Natural killer cell (primary cell): Measurements from ENCODE around the gene ZNF837. TPM values are rescaled to one million over a fixed set of nuclear protein-coding genes. Genes with fewer than 3 reads are reported as not detected.

Experiments
- ATAC-seq, 3 donors: fragments of 150-1000 bp in 2 of 3; fragments of 200-7000 bp in 1 of 3; cut with Tn5 transposase; 1 replicate in 1 of 3; 2 replicates in 2 of 3; pipeline ENCODE4 v1.10.0; 2021; ENCODE audit warnings: mild to moderate bottlenecking in 2 of 3, moderate library complexity in 2 of 3
- DNase-seq, 2 donors: peaks; one replicate each; pipeline versions ENCODE4 v3.0.0 to v3.0.0-alpha.2; 2013 to 2021; ENCODE audit warnings: mixed read lengths in 1 of 2
- H3K27ac ChIP-seq: one replicate; pipeline ENCODE4 v1.5.1; 2013; ENCODE audit warnings: mild to moderate bottlenecking, low read length
- H3K27me3 ChIP-seq: one replicate; pipeline ENCODE4 v1.6.1; 2013; ENCODE audit warnings: low read length; ENCODE audit not compliant: control insufficient read depth, insufficient read depth
- H3K36me3 ChIP-seq: one replicate; pipeline ENCODE4 v1.6.1; 2013; ENCODE audit warnings: low read length; ENCODE audit not compliant: control insufficient read depth, insufficient read depth
- H3K4me1 ChIP-seq: one replicate; pipeline ENCODE4 v1.6.1; 2013; ENCODE audit warnings: low read length; ENCODE audit not compliant: control insufficient read depth, insufficient read depth
- H3K4me3 ChIP-seq: one replicate; pipeline ENCODE4 v1.5.1; 2013; ENCODE audit warnings: low read length
- H3K9me3 ChIP-seq: one replicate; pipeline ENCODE4 v1.6.1; 2013; ENCODE audit warnings: low read length; ENCODE audit not compliant: control insufficient read depth, insufficient read depth
- H3K27ac Mint-ChIP-seq, 2 donors: one replicate each; pipeline ENCODE4 v1.8.0; 2022; ENCODE audit warnings: mild to moderate bottlenecking in 2 of 2, mixed read lengths in 2 of 2, moderate library complexity in 1 of 2
- H3K27me3 Mint-ChIP-seq, 2 donors: one replicate each; pipeline ENCODE4 v1.8.0; 2022; ENCODE audit warnings: low read depth in 2 of 2, mixed read lengths in 2 of 2
- H3K36me3 Mint-ChIP-seq: one replicate; pipeline ENCODE4 v1.8.0; 2022; ENCODE audit warnings: mixed read lengths
- H3K4me1 Mint-ChIP-seq, 2 donors: one replicate each; pipeline ENCODE4 v1.8.0; 2022; ENCODE audit warnings: mixed read lengths in 2 of 2
- H3K4me3 Mint-ChIP-seq: one replicate; pipeline ENCODE4 v1.8.0; 2022; ENCODE audit warnings: mild to moderate bottlenecking, moderate library complexity, mixed read lengths
- H3K9me3 Mint-ChIP-seq, 2 donors: one replicate each; pipeline ENCODE4 v1.8.0; 2022; ENCODE audit warnings: mixed read lengths in 2 of 2
- WGBS: methylation state at CpG from one replicate; pipeline ENCODE4 v1.1.7; 2013; ENCODE audit warnings: missing lambda C conversion rate; ENCODE audit not compliant: insufficient coverage; 5-methylcytosine and 5-hydroxymethylcytosine counted together
- intact Hi-C: fragments of 100-400 bp; cut with micrococcal nuclease; formaldehyde crosslinking; loops from one replicate; pipeline ENCODE4 v1.14.2; 2022
- total RNA-seq, 4 donors: library from RNA; stranded (reverse); fragments of 120-200 nt in 1 of 4; gene quantifications; one replicate each; pipeline versions ENCODE4 v1.2.3 to v1.2.4, GENCODE V29; 2013 to 2022
- TF ChIP-seq, protein P1 (sequence below): fragments of 200-600 bp; IDR thresholded peaks from one replicate; pipeline ENCODE4 v1.8.0; 2022; ENCODE audit warnings: antibody characterized with exemption

ZNF837 gene
- total RNA-seq, 3 donors from 2014 or later (not counting 1 experiment from before 2014, with no cell fraction given) = 0.63 to 1.4 (median 1.3) TPM

DNA sequence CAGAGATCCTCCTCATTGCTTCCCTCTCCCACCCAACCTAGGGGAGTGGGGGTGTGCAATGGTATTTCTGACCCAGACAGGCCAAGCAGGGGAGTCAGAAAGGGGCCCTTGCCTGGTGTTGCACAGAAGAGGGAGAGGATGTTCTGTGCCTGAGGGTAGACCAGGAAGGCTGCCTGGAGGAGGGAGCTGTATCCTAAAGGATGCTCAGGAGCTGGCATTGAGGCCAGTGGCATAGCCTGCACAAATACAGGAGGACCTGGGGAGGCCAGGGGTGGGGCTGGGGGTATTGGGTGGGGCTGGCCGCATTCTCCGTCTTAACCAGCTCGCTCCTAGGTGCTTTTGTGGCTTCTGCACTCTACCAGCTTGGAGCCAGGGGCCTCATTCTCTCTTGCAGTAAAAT is 19.1 kb upstream of the ZNF837 start:
- Mint-ChIP-seq H3K36me3 (no peaks in the 10 kb centered on the region), H3K27me3 (peaks cover 0 to 23% of the 10 kb centered on the region in 2 donors), H3K4me3 (peak overlapping the region; percentile 31), H3K27ac (no peak overlapping the region), H3K4me1 (peaks cover 14 to 15% of the 10 kb centered on the region in 2 donors), H3K9me3 (no peaks in the 10 kb centered on the region)
- H3K4me1 ChIP-seq = peaks cover 21% of the 10 kb centered on the region
- ATAC-seq (no peak), DNase-seq (no peak)
- TF ChIP-seq, protein P1, sequence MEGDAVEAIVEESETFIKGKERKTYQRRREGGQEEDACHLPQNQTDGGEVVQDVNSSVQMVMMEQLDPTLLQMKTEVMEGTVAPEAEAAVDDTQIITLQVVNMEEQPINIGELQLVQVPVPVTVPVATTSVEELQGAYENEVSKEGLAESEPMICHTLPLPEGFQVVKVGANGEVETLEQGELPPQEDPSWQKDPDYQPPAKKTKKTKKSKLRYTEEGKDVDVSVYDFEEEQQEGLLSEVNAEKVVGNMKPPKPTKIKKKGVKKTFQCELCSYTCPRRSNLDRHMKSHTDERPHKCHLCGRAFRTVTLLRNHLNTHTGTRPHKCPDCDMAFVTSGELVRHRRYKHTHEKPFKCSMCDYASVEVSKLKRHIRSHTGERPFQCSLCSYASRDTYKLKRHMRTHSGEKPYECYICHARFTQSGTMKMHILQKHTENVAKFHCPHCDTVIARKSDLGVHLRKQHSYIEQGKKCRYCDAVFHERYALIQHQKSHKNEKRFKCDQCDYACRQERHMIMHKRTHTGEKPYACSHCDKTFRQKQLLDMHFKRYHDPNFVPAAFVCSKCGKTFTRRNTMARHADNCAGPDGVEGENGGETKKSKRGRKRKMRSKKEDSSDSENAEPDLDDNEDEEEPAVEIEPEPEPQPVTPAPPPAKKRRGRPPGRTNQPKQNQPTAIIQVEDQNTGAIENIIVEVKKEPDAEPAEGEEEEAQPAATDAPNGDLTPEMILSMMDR = no peak
- intact Hi-C loops = loop anchor here (2.0 kb wide), 2 partner anchors 13 to 73 kb away; partner anchors contain the start of genes RPS5 and ZSCAN22
- 97% methylated on average over 3 of the region's 3 CpGs for WGBS
- H3K9me3 ChIP-seq = no peaks in the 10 kb centered on the region
- peaks cover 2% of the 10 kb centered on the region for H3K36me3 ChIP-seq
- no peak overlapping the region for H3K4me3 ChIP-seq
- peaks cover 10% of the 10 kb centered on the region for H3K27me3 ChIP-seq
- no peak overlapping the region for H3K27ac ChIP-seq

DNA sequence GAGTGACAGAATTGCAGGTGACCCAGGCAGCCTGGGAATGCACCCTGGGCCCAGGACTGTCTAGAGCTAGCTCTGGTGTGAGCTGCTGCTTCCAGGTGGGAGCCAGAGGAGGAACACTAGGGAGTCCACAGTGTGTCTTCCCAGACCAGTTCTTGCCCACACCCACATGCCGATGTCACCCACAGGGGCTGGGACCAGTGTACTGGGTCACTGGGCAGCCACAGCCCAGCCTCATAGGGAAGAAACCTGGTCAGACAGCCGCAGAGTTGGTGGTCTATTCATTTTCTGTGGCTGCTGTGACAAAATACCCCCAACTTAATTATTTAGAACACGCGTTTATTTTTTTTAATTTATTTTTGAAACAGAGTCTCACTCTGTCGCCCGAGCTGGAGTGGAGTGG is 17.7 kb upstream of the ZNF837 start:
- WGBS = 97% methylated on average over 6 of the region's 6 CpGs
- Histone ChIP-seq H3K4me1 (peaks cover 21% of the 10 kb centered on the region), H3K4me3 (no peak overlapping the region), H3K27ac (no peak overlapping the region), H3K9me3 (no peaks in the 10 kb centered on the region), H3K36me3 (peaks cover 16% of the 10 kb centered on the region), H3K27me3 (peaks cover 10% of the 10 kb centered on the region)
- peaks cover 14 to 17% of the 10 kb centered on the region in 2 donors for H3K4me1 Mint-ChIP-seq
- intact Hi-C loops = no loop called here
- TF ChIP-seq, protein P1 = no peak
- ATAC-seq (no peak), DNase-seq (no peak)
- no peaks in the 10 kb centered on the region for H3K9me3 Mint-ChIP-seq
- peaks cover 0 to 23% of the 10 kb centered on the region in 2 donors for H3K27me3 Mint-ChIP-seq
- H3K4me3 Mint-ChIP-seq = no peak overlapping the region
- peaks cover 5% of the 10 kb centered on the region for H3K36me3 Mint-ChIP-seq
- H3K27ac Mint-ChIP-seq = no peak overlapping the region

- 96% methylated on average over 4 of the region's 4 CpGs for WGBS
- peaks cover 21% of the 10 kb centered on the region for H3K4me1 ChIP-seq
- H3K4me3 ChIP-seq = no peak overlapping the region
- Mint-ChIP-seq H3K27me3 (peaks cover 0 to 23% of the 10 kb centered on the region in 2 donors), H3K36me3 (peaks cover 8% of the 10 kb centered on the region), H3K27ac (no peak overlapping the region), H3K4me3 (no peak overlapping the region), H3K4me1 (peaks cover 14 to 18% of the 10 kb centered on the region in 2 donors), H3K9me3 (no peaks in the 10 kb centered on the region)
- peaks cover 20% of the 10 kb centered on the region for H3K36me3 ChIP-seq
- H3K9me3 ChIP-seq = no peaks in the 10 kb centered on the region
- TF ChIP-seq, protein P1 = no peak
- DNase-seq = no peak
- H3K27me3 ChIP-seq = peaks cover 10% of the 10 kb centered on the region
- ATAC-seq = no peak
- intact Hi-C loops = no loop called here
- H3K27ac ChIP-seq = no peak overlapping the region
Observed at GRCh38 chr19:58398087-58398486, 17.3 kb upstream of the ZNF837 start.

DNA sequence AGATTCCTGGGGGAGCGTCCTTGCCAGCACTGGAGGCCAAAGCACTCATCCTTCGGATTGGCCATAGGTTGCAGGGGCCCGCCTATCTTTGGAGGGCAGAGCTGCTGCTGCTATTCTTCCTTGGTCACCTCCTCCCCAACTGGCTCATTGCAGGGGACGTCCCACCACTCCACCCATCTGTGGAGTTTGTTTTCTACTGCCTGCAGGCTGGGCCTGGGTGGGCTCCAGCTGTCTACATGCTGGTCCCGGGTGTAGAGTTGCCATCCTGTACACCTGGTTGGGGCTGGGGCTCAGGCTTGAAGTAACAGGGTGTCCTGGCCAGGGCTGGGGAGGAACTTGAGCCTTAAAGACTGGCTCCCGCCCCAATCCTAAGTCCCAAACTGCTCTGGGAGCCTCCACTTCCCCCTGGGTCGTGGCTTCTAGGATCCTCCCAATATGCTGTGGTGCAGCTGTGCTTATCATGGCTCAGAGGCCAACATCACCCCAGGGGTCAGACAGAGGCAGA is 16.8 kb upstream of the ZNF837 start:
- Mint-ChIP-seq H3K36me3 (peaks cover 8% of the 10 kb centered on the region), H3K9me3 (no peaks in the 10 kb centered on the region), H3K27ac (no peak overlapping the region), H3K4me1 (peaks cover 14 to 18% of the 10 kb centered on the region in 2 donors), H3K4me3 (no peak overlapping the region), H3K27me3 (peaks cover 0 to 23% of the 10 kb centered on the region in 2 donors)
- 87% methylated on average over 7 of the region's 7 CpGs for WGBS
- Histone ChIP-seq H3K27ac (no peak overlapping the region), H3K27me3 (peaks cover 10% of the 10 kb centered on the region), H3K4me3 (no peak overlapping the region), H3K36me3 (peaks cover 26% of the 10 kb centered on the region), H3K4me1 (peaks cover 21% of the 10 kb centered on the region), H3K9me3 (no peaks in the 10 kb centered on the region)
- ATAC-seq (no peak), DNase-seq (no peak)
- intact Hi-C loops = no loop called here
- TF ChIP-seq, protein P1 = no peak
